HG02610 (cell line): ENCODE measurements around the gene MST1.
"Not testable (repeated sequence)": the region's sequence is repeated elsewhere in the genome, so short reads cannot be mapped to it uniquely, and the experiment has no call there.

Experiments
- ATAC-seq: cut with Tn5 transposase; IDR thresholded peaks from one replicate; pipeline ENCODE4 v1.9.1; 2021; ENCODE audit warnings: mild to moderate bottlenecking, moderate library complexity; ENCODE audit not compliant: unreplicated experiment

Gene MST1

DNA sequence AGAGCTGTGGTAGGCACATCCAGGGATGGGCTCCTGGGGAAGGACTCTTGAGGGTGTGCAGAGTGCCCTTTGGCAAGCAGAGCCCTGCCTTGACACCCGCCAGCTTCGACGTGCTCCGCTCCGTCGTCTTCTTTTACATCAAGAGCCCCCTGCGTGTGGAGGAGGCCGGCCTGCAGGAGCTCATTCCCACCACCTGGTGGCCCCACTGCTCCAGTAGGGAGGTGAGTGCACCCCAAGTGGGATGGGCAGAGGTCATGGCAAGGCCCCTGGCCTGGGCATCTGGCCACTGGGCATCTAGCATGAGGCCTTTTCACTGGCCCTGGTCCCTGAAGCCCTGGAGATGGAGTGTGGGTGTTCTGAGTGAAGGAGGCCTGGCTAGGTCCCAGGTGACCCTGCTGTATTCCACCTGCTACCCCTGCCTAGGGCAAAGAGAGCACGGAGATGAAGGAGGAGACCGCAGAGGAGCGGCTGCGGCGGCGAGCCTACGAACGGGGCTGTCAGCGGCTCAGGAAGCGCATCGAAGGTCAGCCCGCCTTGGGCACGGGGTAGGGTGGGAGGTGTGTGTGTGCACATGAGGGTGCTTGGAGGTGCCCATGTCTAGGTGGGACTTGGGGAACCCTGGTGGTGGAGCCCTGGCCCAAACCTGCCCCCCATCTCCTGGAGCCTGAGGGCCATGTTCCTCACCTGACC, 12.3 kb upstream of the MST1 start:
- ATAC-seq, result no peak

DNA sequence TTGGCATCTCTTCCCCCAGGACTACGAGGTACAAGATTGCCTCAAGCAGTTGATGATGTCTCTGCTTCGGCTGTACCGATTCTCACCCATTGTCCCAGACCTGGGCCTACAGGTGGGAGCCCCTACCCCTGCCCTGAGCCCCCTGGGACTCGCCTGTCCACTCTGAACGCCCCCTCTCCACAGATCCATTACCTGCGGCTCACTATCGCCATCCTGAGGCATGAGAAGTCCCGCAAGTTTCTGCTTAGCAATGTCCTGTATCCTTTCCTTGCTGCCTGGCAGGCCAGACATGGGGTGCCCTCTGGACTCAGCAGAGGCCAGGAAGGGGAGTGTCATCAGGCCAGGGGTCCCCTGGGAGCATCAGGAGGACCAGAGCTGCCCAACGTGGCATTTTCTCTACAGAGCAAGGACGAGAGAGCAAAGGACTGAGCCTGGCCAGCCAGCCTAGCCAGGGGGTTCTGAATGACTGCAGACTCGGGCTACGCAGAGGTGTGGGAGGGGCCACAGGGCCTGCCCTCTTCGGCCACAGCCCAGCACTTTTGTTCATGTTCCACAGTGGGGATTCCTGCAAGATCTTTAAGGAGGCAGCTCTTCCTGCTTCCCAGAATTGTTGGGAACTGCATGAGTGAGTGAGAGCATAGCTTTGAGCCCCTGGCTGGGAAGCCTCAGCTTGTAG, 11.3 kb upstream of the MST1 start:
- ATAC-seq, result no peak

DNA sequence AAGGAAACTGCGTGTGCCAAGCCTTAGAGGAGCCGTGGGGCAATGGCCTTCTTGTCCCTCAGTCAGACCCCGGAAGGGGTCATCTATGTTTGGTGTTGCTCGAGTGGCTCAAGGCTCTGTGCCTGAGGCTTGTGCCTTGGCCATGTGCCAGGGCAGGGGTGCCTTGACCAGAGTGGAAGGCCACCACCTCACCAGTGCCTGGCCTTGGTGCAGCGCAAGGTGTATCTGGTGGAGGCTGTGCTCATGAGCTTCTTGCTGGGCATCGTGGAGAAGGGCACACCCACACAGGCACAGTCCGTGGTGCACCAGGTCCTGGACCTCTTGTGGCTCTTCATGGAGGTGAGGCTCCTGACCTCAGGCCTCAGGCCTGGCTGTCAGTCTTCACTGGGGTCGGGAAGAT, 10.7 kb upstream of the MST1 start:
- ATAC-seq, result no peak

DNA sequence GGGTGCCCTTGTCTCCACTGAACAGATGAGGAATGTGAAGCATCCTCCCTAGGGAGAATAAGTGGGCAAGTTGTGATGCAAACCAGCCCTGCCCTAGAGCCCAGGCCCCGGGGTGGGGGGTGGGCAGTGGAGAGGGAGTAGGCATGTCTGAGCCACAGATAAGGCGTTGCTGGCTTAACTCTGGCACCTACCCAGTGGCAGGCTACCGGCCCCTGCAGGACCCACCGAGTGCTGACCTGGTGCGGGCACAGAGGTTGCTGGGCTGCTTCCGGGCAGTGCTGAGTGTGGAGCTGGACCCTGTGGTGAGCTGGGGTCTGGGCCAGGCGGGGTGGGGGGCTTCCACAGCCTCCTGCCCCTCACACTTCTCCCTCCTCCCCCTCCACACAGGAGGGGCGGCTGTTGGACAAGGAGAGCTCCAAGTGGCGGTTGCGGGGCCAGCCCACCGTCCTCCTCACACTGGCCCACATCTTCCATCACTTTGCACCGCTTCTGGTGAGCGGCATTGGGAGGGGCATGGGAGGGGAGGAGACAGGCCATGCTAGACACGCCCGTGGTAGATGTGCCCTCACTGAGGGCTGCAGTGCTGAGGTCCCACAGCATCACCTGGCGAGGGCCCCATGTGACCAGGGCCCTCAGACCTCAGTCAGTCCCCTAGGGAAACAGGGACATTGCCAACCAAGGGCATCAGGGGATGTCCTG, 10.2 kb upstream of the MST1 start:
- ATAC-seq, result no peak

DNA sequence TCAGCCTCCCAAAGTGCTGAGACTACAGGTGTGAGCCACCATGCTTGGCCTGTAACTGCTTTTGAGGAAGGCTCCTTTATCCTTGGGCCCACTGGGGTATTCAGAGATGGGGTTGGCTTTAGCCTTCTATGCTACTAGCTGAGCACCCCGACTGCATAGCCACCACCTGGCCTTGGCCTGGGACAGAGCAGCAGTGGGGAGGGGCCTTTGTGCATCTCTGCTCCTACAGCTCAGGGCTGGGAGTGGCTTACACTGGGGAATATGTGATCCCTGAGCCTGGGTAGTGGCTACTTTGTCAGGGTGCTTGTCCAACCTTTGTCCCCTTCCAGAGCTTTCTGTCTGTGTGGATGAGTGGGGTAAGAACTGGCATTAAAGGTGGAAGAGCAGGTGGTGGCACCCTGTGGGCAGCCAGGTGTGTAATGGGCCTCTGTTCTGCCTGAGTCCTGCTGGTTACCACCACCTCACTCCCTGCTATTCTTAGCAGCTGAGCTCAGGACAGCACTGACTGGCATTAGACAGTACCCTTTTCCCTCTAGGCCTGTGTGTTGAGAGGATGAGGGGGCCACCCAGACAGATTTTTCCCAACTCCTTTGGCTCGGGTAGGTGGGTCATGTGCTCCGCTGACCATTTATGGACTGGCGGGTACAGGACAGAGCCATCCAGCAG, 6.2 kb upstream of the MST1 start:
- not testable (repeated sequence) for ATAC-seq

DNA sequence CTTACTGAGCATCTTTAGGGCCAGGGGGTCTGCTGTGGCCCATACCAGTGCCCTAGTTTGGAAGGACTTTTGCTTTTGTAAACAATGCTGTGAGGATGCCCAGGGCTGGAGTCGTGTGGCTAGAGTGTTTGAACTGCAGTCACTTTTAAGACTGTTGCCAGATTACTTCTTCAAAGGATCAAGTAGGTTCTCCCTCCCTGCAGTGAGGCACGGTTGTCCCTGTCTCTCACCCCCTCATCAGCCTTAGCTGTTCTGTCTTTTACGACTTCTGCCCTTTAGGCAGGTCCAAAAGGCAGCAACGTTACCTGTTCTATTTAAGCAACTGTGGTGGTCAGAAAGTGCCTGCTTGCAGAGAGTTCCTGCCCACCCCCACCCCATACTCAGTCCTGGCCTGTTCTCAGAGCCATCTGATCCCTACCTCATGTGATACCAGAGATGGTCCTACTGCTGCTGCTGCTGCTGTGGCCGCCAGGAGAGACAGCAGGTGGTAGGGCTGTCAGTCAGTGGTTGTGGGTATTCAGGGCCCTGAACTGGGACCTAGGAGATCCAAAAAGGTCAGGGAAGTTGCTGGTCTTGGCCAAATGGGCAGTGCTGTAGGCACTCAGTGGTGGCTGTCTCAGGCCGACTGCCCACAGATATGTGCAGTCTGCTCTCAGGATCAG, 5.3 kb upstream of the MST1 start:
- not testable (repeated sequence) for ATAC-seq

DNA sequence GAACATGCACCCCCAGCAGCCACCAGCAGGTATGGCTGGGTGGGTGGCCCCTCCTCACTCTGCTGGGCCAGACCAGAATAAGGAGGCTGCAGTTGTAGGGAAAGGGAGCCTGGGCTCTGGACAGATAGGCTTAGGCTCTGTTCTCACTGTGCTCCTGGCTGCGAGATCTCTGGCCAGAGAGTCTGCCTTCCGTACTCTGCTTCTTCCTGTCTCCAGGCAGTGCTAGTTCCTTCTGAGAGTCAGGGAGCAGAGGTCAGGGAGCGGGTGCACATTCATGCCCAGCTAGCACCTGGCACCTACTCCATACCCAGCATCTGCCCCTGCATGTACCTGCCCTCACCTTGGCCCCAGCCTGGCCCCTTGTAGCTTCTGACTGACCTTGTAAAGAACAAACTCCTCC, 2.2 kb upstream of the MST1 start:
- ATAC-seq, result not testable (repeated sequence)

DNA sequence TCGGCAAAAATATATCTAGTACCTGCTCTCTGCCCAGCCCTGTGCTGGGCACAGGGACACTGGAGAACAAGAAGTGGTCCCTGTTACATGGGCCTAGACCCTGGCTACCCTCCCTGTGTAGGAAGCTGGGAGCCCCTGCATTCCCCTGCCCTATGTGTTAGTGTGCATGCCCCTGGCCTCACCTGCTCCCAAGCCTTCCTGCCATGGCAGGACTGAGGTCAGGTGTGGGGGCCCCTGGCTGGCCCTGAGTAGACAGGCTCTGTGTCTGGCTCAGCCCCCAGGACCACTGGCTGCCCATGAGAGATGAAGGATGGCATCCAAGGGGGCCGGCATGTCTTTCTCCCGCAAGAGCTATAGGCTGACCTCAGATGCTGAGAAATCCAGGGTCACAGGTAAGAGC, 1.6 kb upstream of the MST1 start:
- ATAC-seq, result not testable (repeated sequence)

DNA sequence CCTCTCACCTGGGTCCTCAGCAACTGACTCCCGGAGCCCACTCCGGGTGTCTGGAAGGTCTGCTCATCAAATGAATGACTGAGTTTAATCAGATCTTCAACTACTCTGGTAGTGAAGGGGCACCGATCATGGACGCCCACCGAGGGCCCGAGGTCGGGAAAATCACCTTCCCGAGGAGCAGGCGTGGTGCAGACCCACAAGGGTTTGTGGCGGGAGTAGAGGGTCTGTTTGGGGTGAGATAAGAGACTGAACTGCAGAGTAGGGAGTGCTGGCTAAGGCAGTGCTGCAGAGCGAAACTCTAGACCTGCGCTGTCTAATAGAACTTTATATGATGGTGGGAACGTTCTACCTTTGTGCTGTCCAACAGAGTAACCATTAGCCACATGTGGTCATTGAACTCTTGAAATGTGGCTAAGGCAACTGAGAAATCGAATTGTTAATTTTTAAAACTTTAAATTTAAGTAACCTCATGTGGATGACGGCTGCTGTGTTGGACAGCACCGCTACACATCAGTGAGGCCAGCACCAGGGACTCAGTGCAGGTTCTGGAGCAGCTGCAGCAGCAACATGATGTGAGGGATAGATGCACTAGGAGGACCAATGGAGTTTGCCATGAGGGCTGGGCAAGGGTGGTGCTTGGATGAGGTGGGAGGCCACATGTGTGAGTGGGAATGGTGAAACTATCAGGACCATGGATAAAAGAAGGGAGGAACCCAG, 792 bp upstream of the MST1 start:
- ATAC-seq, result not testable (repeated sequence)

DNA sequence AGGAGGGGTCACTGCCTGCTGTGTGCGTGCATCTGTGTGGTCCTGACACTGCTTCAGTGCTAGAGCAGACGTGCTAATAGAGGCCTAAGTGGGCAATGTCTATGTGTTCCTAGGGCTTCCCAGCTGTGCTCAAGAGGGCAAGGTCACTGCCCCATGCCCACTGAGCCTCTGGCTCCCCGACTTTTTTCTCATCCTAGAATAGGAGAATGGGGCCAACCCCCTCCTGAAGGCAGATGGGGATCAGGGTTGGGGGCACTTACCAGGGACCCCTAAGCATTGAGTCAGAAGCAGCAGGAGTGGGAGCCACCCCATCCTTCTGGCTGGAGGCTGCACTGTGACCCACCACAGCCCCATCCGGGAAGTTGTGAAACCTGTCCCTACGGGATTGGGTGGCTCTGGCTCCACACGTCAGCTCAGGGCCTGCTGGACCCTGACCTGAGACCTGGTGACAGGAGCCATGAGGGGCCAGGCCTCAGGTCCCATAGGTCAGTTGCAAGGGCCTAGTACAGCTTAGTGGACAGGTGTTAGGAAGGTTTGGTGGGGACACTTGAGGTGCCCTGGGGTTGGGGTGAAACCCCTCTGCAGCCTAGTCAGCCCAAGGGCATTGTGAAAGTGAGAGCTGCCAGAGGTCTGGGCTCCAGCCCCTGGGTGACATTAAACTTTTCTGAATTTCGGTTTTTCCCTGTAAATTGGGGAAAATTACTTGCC, 782 bp downstream of the MST1 start:
- peak; percentile 5 for ATAC-seq

DNA sequence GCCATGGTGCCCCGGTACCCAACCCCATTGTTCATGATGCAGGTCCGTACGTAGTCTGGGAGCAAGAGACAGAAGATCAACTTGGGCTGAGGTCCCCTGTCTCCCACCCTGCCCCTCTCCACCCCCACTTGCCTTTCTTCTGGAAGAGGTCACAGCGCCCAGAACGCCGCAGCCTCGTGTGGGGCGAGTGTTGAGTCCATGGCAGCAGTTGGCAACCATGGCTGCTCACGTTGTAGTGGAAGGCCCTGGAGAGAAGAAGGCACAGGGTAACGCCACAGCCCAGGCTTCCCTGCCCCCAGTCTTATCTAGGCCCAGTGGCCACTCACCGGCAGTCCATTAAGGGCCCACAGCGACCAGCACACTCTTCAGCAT, 1.9 kb downstream of the MST1 start:
- ATAC-seq, result not testable (repeated sequence)

DNA sequence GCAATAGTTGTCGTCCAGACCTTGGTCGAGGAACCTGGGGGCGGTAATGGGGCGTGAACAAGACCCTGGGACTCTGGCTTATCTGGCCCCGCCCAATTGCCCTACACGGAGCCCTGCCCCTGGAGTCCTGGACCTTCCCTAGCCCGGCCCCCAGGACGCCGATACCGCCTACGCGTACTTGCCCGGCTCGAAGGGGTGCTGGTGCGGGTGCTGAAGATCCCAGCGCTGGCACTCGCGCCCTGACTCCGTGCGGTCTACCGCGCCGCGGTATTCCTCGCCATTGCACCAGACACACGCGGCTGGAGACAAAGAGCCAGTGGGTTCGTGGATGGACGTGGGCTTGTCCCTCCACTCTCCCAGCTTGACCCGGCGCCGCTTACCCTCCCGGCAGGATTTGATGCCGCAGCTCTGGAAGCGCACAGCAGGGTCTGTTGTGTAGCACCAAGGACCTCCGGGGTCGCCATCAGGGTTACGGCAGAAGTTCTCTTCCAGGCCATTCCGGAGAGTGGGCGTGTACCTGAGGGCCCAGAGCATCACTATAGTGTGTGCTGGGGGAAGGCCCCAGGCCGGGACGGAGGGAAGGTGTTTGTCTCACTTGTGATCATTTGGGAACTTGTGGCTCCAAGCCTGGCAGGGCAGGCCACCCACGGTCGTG, 2.4 kb downstream of the MST1 start:
- ATAC-seq, result not testable (repeated sequence)

DNA sequence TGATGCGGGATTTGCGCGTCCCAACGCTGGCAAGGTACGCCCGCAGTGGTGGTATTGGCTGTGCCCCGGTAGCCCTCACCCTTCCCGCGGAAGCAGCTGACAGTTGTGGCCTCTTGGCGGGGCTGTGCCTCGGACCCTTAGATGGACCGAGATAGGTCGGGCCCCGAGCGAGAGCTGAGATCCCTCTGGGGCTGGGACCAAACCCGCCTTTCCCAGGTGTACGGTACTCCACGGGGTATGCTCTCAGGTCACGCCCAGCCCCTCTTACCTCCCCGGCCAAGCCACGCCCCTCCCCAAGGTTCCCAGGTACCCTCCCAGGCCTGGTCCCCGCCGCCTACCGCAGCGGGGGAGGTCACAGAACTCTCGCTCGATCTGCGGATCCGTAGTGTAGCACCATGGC, 2.9 kb downstream of the MST1 start:
- not testable (repeated sequence) for ATAC-seq

DNA sequence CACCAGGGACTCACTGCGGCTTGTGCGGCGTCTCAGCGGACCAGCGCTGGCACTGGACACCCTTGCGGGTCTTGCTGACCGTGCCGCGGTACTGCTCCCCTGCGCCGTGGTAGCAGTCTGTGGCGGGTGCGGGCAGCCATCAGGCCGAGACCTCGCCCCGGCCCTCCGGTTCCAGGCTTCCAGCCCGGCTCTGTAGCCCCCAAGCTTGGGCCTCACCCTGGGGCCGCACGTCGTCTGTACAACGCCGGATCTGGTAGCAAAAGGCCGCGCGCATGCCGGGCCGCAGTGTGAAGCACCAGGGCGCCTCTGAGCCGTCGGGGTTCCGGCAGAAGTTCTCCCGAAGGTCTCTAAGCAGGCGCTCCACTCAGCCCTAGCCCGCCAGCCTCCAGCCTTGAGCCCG, 3.4 kb downstream of the MST1 start:
- not testable (repeated sequence) for ATAC-seq

DNA sequence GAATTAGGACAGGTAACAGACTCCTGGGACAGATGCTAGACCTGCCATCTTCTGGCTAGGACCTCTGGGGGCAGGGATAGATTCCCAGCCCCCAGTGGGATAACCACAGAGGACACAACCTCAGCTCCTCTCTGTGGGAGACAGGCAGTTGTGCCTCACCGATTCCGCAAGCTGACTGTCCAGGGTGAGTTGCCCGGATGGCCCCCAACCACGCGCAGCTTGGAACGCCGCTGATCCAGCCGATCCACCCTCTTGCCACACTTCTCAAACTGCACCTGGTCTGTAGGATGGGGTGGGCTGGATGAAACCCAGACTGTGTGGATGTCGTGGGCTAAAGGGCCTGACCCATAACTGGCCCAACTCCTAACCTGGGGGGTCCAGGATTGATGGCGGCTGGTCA, 4.2 kb downstream of the MST1 start:
- not testable (repeated sequence) for ATAC-seq

DNA sequence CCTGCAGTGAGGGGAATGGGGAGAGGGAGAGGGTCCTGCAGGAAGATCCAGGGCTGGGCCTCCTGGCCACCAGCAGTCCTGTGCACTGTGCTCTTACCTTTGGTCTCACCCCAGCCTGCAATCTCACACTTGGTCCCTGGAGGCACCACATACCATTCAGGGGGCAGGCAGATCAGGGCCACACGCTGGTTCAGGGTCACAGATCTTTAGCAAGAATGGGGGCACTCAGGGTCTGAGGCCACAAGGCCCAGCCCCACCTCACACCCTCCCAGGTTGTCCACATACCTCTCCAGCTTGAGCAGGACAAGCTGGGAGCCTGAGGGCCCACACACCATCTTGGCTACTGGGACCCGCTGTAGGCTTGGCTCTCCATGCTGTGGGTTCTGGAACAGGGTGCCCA, 4.8 kb downstream of the MST1 start:
- ATAC-seq, result not testable (repeated sequence)

DNA sequence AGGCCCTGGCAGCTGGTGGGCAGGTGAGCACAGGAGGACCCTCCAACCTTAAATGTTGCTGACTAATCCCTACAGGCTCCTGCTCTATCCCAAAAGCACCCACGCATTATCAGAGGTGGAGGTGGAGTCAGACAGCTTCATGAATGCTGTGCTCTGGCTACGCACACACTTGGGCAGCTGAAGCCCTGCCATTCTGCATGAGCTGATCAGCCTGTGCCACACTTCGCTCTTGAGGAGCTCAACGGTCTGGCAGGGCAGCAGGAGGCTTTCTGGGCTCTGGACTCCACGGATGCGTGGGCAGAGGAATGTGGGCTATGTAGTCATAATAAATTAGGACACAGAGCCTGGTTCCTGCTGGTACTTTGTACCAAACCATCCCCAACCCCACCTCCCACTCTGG, 6.1 kb downstream of the MST1 start:
- no peak for ATAC-seq

DNA sequence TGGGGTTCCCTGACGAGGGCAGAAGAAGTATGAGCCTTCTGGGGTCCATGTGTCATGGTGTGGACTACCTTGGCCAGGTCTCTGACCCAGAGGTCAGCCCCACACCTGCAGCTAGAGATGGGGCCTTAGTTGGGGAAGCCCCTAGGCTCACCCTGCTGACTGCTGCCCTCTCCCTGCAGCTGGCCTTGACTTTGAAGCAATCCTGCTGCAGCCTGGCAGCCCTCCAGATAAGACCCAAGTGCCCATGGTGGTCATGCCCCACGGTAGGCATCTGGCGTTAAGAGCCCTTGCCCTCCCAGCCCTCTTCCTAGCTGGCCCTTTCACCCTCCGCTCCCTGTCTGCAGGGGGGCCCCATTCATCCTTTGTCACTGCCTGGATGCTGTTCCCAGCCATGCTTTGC, 7.7 kb downstream of the MST1 start:
- no peak for ATAC-seq

DNA sequence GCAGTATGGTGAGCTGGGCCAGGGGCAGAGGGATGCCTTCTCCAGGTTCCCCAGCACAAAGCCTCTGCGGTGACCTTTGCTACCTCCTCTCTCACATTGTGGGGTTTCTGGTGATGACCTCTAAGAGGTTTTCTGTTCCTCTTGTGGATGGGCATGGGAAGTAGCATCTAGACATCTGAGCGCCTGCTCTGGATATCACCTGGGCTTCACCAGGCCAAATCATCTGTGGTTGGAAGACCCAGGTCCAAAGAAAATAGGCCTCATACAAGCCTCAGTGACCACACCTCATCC, 8.1 kb downstream of the MST1 start:
- ATAC-seq, result no peak
